ENCODE results near the gene KHDC1L. TPM values are rescaled to one million over a fixed set of nuclear protein-coding genes. Genes with fewer than 3 reads are reported as not detected.

KHDC1L gene
- total and polyA plus RNA-seq, 2 experiments from 2014 or later: not detected

DNA sequence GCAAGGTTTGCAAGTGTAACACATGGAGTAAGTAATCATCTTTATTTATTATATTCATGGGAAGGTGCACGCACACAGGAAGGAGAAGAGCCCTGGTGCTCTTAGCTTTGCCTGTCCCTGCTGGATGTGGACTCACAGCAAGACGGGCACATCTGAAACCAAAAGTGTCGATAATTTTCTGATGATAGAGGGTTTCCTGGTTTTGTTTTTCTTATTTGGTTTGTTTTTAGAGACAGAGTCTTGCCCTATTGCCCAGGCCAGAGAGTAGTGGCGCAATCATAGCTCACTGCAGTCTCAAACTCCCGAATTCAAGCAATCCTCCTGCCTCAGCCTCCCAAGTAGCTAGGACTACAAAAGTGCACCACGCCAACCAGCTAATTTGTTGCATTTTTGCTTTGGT lies 7.8 kb upstream of the KHDC1L start:
- H3K79me2 ChIP-seq (replicated peaks; ENCODE audit: insufficient read depth): no peaks in the 10 kb centered on the region
- Mint-ChIP-seq H3K27ac (no peak overlapping the region), H3K36me3 (ENCODE audit: low read depth) (no peaks in the 10 kb centered on the region), H3K4me3 (no peak overlapping the region), H3K27me3 (ENCODE audit: insufficient read depth, low read depth, poor library complexity) (peaks cover 4% of the 10 kb centered on the region), H3K4me1 (peaks cover 5% of the 10 kb centered on the region; the same call in 1 of the 3 replicates), H3K9me3 (no peaks in the 10 kb centered on the region)
- peaks cover 7% of the 10 kb centered on the region; the same call in 1 of the 2 replicates for H3K4me1 ChIP-seq (ENCODE audit: insufficient read depth)
- H3K4me2 ChIP-seq: no peak overlapping the region
- TF ChIP-seq, protein P1, sequence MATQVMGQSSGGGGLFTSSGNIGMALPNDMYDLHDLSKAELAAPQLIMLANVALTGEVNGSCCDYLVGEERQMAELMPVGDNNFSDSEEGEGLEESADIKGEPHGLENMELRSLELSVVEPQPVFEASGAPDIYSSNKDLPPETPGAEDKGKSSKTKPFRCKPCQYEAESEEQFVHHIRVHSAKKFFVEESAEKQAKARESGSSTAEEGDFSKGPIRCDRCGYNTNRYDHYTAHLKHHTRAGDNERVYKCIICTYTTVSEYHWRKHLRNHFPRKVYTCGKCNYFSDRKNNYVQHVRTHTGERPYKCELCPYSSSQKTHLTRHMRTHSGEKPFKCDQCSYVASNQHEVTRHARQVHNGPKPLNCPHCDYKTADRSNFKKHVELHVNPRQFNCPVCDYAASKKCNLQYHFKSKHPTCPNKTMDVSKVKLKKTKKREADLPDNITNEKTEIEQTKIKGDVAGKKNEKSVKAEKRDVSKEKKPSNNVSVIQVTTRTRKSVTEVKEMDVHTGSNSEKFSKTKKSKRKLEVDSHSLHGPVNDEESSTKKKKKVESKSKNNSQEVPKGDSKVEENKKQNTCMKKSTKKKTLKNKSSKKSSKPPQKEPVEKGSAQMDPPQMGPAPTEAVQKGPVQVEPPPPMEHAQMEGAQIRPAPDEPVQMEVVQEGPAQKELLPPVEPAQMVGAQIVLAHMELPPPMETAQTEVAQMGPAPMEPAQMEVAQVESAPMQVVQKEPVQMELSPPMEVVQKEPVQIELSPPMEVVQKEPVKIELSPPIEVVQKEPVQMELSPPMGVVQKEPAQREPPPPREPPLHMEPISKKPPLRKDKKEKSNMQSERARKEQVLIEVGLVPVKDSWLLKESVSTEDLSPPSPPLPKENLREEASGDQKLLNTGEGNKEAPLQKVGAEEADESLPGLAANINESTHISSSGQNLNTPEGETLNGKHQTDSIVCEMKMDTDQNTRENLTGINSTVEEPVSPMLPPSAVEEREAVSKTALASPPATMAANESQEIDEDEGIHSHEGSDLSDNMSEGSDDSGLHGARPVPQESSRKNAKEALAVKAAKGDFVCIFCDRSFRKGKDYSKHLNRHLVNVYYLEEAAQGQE (IDR thresholded peaks at IDR 0.05; ENCODE audit: unreplicated experiment): no peak
- TF ChIP-seq NANOG (IDR thresholded peaks at IDR 0.05; ENCODE audit: borderline replicate concordance) (no peak), STAT1 (IDR thresholded peaks at IDR 0.05; ENCODE audit: unreplicated experiment) (no peak), CREB1 (CRISPR knock-in tag; IDR thresholded peaks at IDR 0.05; ENCODE audit: low read depth) (no peak)
- TF ChIP-seq, protein P2, sequence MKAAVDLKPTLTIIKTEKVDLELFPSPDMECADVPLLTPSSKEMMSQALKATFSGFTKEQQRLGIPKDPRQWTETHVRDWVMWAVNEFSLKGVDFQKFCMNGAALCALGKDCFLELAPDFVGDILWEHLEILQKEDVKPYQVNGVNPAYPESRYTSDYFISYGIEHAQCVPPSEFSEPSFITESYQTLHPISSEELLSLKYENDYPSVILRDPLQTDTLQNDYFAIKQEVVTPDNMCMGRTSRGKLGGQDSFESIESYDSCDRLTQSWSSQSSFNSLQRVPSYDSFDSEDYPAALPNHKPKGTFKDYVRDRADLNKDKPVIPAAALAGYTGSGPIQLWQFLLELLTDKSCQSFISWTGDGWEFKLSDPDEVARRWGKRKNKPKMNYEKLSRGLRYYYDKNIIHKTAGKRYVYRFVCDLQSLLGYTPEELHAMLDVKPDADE (IDR thresholded peaks at IDR 0.05): no peak
- TF ChIP-seq, protein P3, sequence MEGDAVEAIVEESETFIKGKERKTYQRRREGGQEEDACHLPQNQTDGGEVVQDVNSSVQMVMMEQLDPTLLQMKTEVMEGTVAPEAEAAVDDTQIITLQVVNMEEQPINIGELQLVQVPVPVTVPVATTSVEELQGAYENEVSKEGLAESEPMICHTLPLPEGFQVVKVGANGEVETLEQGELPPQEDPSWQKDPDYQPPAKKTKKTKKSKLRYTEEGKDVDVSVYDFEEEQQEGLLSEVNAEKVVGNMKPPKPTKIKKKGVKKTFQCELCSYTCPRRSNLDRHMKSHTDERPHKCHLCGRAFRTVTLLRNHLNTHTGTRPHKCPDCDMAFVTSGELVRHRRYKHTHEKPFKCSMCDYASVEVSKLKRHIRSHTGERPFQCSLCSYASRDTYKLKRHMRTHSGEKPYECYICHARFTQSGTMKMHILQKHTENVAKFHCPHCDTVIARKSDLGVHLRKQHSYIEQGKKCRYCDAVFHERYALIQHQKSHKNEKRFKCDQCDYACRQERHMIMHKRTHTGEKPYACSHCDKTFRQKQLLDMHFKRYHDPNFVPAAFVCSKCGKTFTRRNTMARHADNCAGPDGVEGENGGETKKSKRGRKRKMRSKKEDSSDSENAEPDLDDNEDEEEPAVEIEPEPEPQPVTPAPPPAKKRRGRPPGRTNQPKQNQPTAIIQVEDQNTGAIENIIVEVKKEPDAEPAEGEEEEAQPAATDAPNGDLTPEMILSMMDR (conservative IDR thresholded peaks at IDR 0.05; ENCODE audit: low read depth in 2 of 2): no peak
- no peaks in the 10 kb centered on the region for H3K27me3 ChIP-seq (ENCODE audit: insufficient read depth)
- no peaks in the 10 kb centered on the region for H3F3A ChIP-seq (replicated peaks; ENCODE audit: low read depth)
- ATAC-seq: no peak
- no peaks in the 10 kb centered on the region for H3K9me2 ChIP-seq (ENCODE audit: insufficient read depth)
- no peak overlapping the region for H2AFZ ChIP-seq
- H3K36me3 ChIP-seq (ENCODE audit: insufficient read depth): no peaks in the 10 kb centered on the region
- no peaks in the 10 kb centered on the region for H4K20me1 ChIP-seq (replicated peaks; ENCODE audit: insufficient read depth)
- no peak for DNase-seq (ENCODE audit: low spot score)
- H3K27ac ChIP-seq (ENCODE audit: low read depth): no peak overlapping the region
- no peak overlapping the region for H3K4me3 ChIP-seq

DNA sequence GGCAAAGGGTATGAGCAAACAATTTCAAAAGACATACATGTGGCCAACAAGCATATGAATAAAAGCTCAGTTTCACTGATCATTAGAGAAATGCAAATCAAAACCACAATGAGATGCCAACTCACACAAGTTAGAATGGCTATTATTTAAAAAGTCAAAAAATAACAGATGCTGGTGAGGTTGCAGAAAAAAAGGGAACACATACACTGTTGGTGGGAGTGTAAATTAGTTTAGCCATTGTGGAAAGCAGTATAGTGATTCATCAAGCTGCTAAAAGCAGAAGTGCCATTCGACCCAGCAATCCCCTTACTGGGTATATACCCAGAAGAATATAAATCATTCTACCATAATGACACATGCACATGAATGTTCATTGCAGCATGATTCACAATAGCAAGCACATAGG lies 6.7 kb upstream of the KHDC1L start:
- H3K27me3 Mint-ChIP-seq (ENCODE audit: insufficient read depth, low read depth, poor library complexity): peaks cover 4% of the 10 kb centered on the region
- Histone ChIP-seq H2AFZ (no peak overlapping the region), H3K27ac (ENCODE audit: low read depth) (no peak overlapping the region), H3K27me3 (ENCODE audit: insufficient read depth) (no peaks in the 10 kb centered on the region), H3K79me2 (replicated peaks; ENCODE audit: insufficient read depth) (no peaks in the 10 kb centered on the region), H3K4me1 (ENCODE audit: insufficient read depth) (peaks cover 7% of the 10 kb centered on the region; the same call in 1 of the 2 replicates), H3K9me2 (ENCODE audit: insufficient read depth) (no peaks in the 10 kb centered on the region), H3K36me3 (ENCODE audit: insufficient read depth) (no peaks in the 10 kb centered on the region), H3K4me2 (no peak overlapping the region), H3K4me3 (no peak overlapping the region), H3F3A (replicated peaks; ENCODE audit: low read depth) (no peaks in the 10 kb centered on the region), H4K20me1 (replicated peaks; ENCODE audit: insufficient read depth) (no peaks in the 10 kb centered on the region)
- H3K4me1 Mint-ChIP-seq: peaks cover 5% of the 10 kb centered on the region; the same call in 1 of the 3 replicates
- no peaks in the 10 kb centered on the region for H3K9me3 Mint-ChIP-seq
- ATAC-seq: no peak
- DNase-seq (ENCODE audit: low spot score): no peak
- H3K27ac Mint-ChIP-seq: no peak overlapping the region
- no peak for TF ChIP-seq EZH2 (IDR thresholded peaks at IDR 0.05; ENCODE audit: low read depth, unreplicated experiment)
- H3K4me3 Mint-ChIP-seq: no peak overlapping the region
- no peaks in the 10 kb centered on the region for H3K36me3 Mint-ChIP-seq (ENCODE audit: low read depth)
